Lower leg skin (tissue), 4 donors: Measurements from ENCODE around the gene ATF7IP. TPM values are rescaled to one million over a fixed set of nuclear protein-coding genes. Genes with fewer than 3 reads are reported as not detected.
"Not testable (repeated sequence)": the region's sequence is repeated elsewhere in the genome, so short reads cannot be mapped to it uniquely, and the experiment has no call there.

Source experiments
- DNase-seq, 2 donors: peaks; one replicate each; pipeline ENCODE4 v3.0.0-alpha.2; 2019; ENCODE audit warnings: low spot score in 2 of 2
- H3K4me3 ChIP-seq: fragments of 200-600 bp; sonication (generic); 2 replicates; pipeline ENCODE4 v1.5.1; 2017; ENCODE audit warnings: mild to moderate bottlenecking, low read depth; ENCODE audit not compliant: poor library complexity, severe bottlenecking
- POLR2A ChIP-seq, 2 donors: fragments of 450-650 bp; IDR thresholded peaks; one replicate each; pipeline ENCODE4 v1.6.1; 2016 to 2017; ENCODE audit warnings: antibody characterized with exemption in 2 of 2, mild to moderate bottlenecking in 1 of 2, moderate library complexity in 1 of 2
- WGBS, 2 donors: methylation state at CpG; one replicate each; pipeline ENCODE4 v1.1.5; 2018; 5-methylcytosine and 5-hydroxymethylcytosine counted together
- intact Hi-C: fragments of 100-400 bp; cut with DNase I; formaldehyde crosslinking; loops from one replicate; pipeline ENCODE4 v1.15.0; 2023; ENCODE audit warnings: low total_unique reads
- total RNA-seq, 4 donors: library from RNA; depleted of rRNA; stranded (reverse); fragments of >200 nt; gene quantifications; one replicate each; pipeline ENCODE4 v1.1.0, GENCODE V29; 2016
- TF ChIP-seq, protein P1 (sequence below), 3 donors: fragments of 450-650 bp; IDR thresholded peaks; one replicate each; pipeline ENCODE4 v1.5.1; 2016; ENCODE audit warnings: antibody characterized with exemption in 3 of 3, mild to moderate bottlenecking in 3 of 3, moderate library complexity in 2 of 3

The ATF7IP gene
- total RNA-seq, 4 donors from 2014 or later: 35.3 to 49.0 (median 42.4) TPM

DNA sequence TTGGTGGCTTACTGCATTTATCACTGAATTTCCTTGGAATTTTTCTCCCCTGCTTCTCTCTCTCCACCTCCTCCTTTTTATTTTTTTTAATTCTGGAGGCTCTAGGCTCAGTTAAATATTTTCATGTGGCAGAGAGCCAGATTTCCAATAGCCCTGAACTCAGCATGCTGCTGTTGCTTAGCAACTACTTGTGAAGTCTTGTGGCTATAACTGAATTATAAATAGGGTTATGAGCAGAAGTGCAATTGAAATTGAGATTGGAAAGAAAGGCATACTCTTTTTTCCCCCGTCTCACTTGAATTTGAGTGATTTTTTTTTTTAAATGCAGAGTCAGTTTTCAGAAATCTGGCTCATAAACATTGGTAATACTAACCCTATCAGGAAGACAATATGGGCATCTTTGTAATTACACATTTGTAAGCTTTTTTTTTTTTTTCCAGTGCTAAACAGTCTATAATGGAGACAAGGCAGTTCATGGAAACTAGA lies 38.3 kb downstream of the ATF7IP start:
- 19 to 20% methylated on average over 1 of the region's 1 CpG for WGBS, 2 donors
- H3K4me3 ChIP-seq: no peak overlapping the region
- no peak for DNase-seq
- intact Hi-C loops: no loop called here
- TF ChIP-seq, protein P1, sequence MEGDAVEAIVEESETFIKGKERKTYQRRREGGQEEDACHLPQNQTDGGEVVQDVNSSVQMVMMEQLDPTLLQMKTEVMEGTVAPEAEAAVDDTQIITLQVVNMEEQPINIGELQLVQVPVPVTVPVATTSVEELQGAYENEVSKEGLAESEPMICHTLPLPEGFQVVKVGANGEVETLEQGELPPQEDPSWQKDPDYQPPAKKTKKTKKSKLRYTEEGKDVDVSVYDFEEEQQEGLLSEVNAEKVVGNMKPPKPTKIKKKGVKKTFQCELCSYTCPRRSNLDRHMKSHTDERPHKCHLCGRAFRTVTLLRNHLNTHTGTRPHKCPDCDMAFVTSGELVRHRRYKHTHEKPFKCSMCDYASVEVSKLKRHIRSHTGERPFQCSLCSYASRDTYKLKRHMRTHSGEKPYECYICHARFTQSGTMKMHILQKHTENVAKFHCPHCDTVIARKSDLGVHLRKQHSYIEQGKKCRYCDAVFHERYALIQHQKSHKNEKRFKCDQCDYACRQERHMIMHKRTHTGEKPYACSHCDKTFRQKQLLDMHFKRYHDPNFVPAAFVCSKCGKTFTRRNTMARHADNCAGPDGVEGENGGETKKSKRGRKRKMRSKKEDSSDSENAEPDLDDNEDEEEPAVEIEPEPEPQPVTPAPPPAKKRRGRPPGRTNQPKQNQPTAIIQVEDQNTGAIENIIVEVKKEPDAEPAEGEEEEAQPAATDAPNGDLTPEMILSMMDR (IDR thresholded peaks at IDR 0.05): no peak

DNA sequence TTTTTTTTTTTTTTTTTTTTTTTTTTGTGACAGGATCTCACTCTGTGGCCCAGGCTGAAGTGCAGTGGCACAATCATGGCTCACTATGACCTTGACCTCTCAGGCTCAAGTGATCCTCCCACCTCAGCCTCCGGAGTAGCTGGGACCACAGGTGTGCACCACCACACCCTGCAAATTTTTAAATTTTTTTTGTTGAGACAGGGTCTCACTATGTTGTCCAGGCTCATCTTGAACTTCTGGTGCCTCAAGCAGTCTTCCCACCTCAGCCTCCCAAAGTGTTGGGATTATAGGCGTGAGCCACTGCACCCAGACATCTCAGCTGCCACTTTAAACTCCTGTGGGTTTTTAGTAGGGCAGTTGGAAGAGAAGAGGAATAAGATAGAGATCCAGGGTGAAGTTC lies 39.9 kb downstream of the ATF7IP start:
- intact Hi-C loops, DNase-seq, H3K4me3 ChIP-seq: not testable (repeated sequence)
- WGBS, 2 donors: 96 to 98% methylated on average over 2 of the region's 2 CpGs

DNA sequence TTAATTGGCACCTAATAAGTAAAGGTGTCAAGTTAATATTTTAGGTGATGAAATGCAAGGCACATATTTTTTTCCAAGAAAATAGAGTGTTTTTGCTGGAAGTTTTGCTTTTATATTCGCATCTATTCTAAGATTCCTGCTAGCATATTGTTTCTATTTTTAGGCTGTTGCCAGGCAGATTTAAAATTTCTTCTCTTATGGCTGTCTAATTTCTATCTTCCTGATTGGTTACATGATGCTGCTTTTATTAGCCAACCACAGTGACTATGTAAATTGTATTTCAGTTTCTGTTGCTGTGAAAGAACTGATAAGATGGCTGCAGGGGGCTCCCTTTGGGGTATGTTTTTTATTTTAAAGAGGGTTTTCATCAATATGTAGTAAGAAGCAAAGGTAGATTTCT lies 42.7 kb downstream of the ATF7IP start:
- no peak for DNase-seq
- no peak for TF ChIP-seq POLR2A (IDR thresholded peaks at IDR 0.05)
- TF ChIP-seq, protein P1 (IDR thresholded peaks at IDR 0.05): no peak
- intact Hi-C loops: no loop called here
- 67 to 77% methylated on average over 1 of the region's 1 CpG for WGBS, 2 donors
- H3K4me3 ChIP-seq: no peak overlapping the region

- intact Hi-C loops: no loop called here
- no peak overlapping the region for H3K4me3 ChIP-seq
- no peak for DNase-seq
- WGBS, 2 donors: 86 to 92% methylated on average over 5 of the region's 5 CpGs
- no peak for TF ChIP-seq POLR2A (IDR thresholded peaks at IDR 0.05)
- TF ChIP-seq, protein P1 (IDR thresholded peaks at IDR 0.05): no peak
Observed at GRCh38 chr12:14410177-14410576, 44.7 kb downstream of the ATF7IP start.

GRCh38 chr12:14410841-14411569 lies 45.5 kb downstream of the ATF7IP start:
- no peak for DNase-seq
- H3K4me3 ChIP-seq: no peak overlapping the region
- WGBS, 2 donors: 78 to 80% methylated on average over 6 of the region's 6 CpGs
- TF ChIP-seq, protein P1 (IDR thresholded peaks at IDR 0.05): no peak
- TF ChIP-seq POLR2A (IDR thresholded peaks at IDR 0.05): no peak
- intact Hi-C loops: no loop called here

- TF ChIP-seq, protein P1 (IDR thresholded peaks at IDR 0.05): no peak
- no peak for TF ChIP-seq POLR2A (IDR thresholded peaks at IDR 0.05)
- no peak overlapping the region for H3K4me3 ChIP-seq
- WGBS, 2 donors: 50 to 67% methylated on average over 1 of the region's 1 CpG
- intact Hi-C loops: no loop called here
- no peak for DNase-seq
Observed at GRCh38 chr12:14416658-14417057, 51.2 kb downstream of the ATF7IP start.
